ENCODE results near the gene NPHS1.

The NPHS1 gene

GRCh38 chr19:35872180-35872579 is 19.9 kb upstream of the NPHS1 start:
- no peak for DNase-seq

- DNase-seq: no peak
Observed at GRCh38 chr19:35871611-35872010, 19.3 kb upstream of the NPHS1 start.

- DNase-seq: no peak
Observed at GRCh38 chr19:35870798-35871197, 18.5 kb upstream of the NPHS1 start.

- peak; percentile 84 for DNase-seq
Observed at GRCh38 chr19:35870124-35870736, 17.9 kb upstream of the NPHS1 start.

- DNase-seq: peak; percentile 84
Observed at GRCh38 chr19:35869327-35870123, 17.2 kb upstream of the NPHS1 start.

- DNase-seq: no peak
Observed at GRCh38 chr19:35868823-35869326, 16.6 kb upstream of the NPHS1 start.

- DNase-seq: no peak
Observed at GRCh38 chr19:35868172-35868822, 16.0 kb upstream of the NPHS1 start, which contains the start of gene APLP1. TSS of gene APLP1 (plus strand) at chr19:35868574. CDS start at chr19:35868637, 63 bp downstream.

GRCh38 chr19:35863018-35863417 is 10.7 kb upstream of the NPHS1 start:
- no peak for DNase-seq

- no peak for DNase-seq
Observed at GRCh38 chr19:35862528-35862927, 10.2 kb upstream of the NPHS1 start.

GRCh38 chr19:35861640-35862160 is 9.4 kb upstream of the NPHS1 start:
- no peak for DNase-seq

- no peak for DNase-seq
Observed at GRCh38 chr19:35860818-35861639, 8.7 kb upstream of the NPHS1 start.

- DNase-seq: no peak
Observed at GRCh38 chr19:35860436-35860817, 8.1 kb upstream of the NPHS1 start.

GRCh38 chr19:35859414-35859813 is 7.1 kb upstream of the NPHS1 start:
- no peak for DNase-seq

GRCh38 chr19:35858311-35858710 is 6.0 kb upstream of the NPHS1 start:
- DNase-seq: no peak

- no peak for DNase-seq
Observed at GRCh38 chr19:35856546-35857149, 4.3 kb upstream of the NPHS1 start, which contains the start of gene KIRREL2. TSS of gene KIRREL2 (plus strand) at chr19:35856911. CDS start at chr19:35857120, 209 bp downstream.

- DNase-seq: no peak
Observed at GRCh38 chr19:35853038-35853756, 893 bp upstream of the NPHS1 start.

- DNase-seq: no peak
Observed at GRCh38 chr19:35851213-35852028, 883 bp downstream of the NPHS1 start.

GRCh38 chr19:35848919-35849505 is 3.3 kb downstream of the NPHS1 start:
- DNase-seq: no peak

- DNase-seq: no peak
Observed at GRCh38 chr19:35848486-35848885, 3.8 kb downstream of the NPHS1 start.

GRCh38 chr19:35847911-35848310 is 4.4 kb downstream of the NPHS1 start:
- DNase-seq: no peak
